ENCODE results near the gene DLAT.

The DLAT gene

GRCh38 chr11:112024773-112025678, at the start of gene DLAT:
TSS of gene DLAT (plus strand) at chr11:112025408. CDS start at chr11:112025473, 65 bp downstream.
- peak; percentile 28 for DNase-seq

- no peak for DNase-seq
Observed at GRCh38 chr11:111976119-111976766, 49.0 kb upstream of the DLAT start.

- DNase-seq = no peak
Observed at GRCh38 chr11:111976767-111977145, 48.5 kb upstream of the DLAT start.

- DNase-seq = no peak
Observed at GRCh38 chr11:111977146-111978027, 47.8 kb upstream of the DLAT start.

- DNase-seq = no peak
Observed at GRCh38 chr11:111978028-111978771, 47.0 kb upstream of the DLAT start.

GRCh38 chr11:111980062-111980461, 45.1 kb upstream of the DLAT start:
- no peak for DNase-seq

- DNase-seq = no peak
Observed at GRCh38 chr11:111981270-111981669, 43.9 kb upstream of the DLAT start.

GRCh38 chr11:111982019-111982464, 43.2 kb upstream of the DLAT start:
- DNase-seq = no peak

- no peak for DNase-seq
Observed at GRCh38 chr11:111982541-111983186, 42.5 kb upstream of the DLAT start.

- DNase-seq = no peak
Observed at GRCh38 chr11:111983187-111983986, 41.8 kb upstream of the DLAT start.

GRCh38 chr11:111986589-111986988, 38.6 kb upstream of the DLAT start:
- DNase-seq = no peak

GRCh38 chr11:111990381-111990780, 34.8 kb upstream of the DLAT start:
- no peak for DNase-seq

GRCh38 chr11:111992206-111992855, 32.9 kb upstream of the DLAT start:
- DNase-seq = no peak

- DNase-seq = no peak
Observed at GRCh38 chr11:111996129-111996528, 29.1 kb upstream of the DLAT start.

- DNase-seq = peak; percentile 44
Observed at GRCh38 chr11:111996669-111997068, 28.5 kb upstream of the DLAT start.

- DNase-seq = no peak
Observed at GRCh38 chr11:111999111-111999510, 26.1 kb upstream of the DLAT start.

- DNase-seq = no peak
Observed at GRCh38 chr11:112000703-112001102, 24.5 kb upstream of the DLAT start.

GRCh38 chr11:112002491-112003216, 22.6 kb upstream of the DLAT start:
- DNase-seq = no peak

GRCh38 chr11:112004389-112004788, 20.8 kb upstream of the DLAT start:
- no peak for DNase-seq

Data from SIG-M5 (cell line).